LNCaP clone FGC (cell line): ENCODE data around the gene LRRC8E.

Experiments
- DNase-seq: peaks from one replicate; pipeline ENCODE4 v3.0.0-alpha.2; 2011; ENCODE audit warnings: low read depth
- H3K4me3 ChIP-seq: 2 replicates; pipeline ENCODE4 v1.5.1; 2011; ENCODE audit warnings: mild to moderate bottlenecking, low read depth, low read length, control low read depth
- CTCF ChIP-seq: IDR thresholded peaks from 2 replicates; pipeline ENCODE4 v1.5.1; 2012; ENCODE audit warnings: mild to moderate bottlenecking; ENCODE audit not compliant: control insufficient read depth, insufficient read depth; ENCODE audit errors: extremely low read depth

LRRC8E gene

DNA sequence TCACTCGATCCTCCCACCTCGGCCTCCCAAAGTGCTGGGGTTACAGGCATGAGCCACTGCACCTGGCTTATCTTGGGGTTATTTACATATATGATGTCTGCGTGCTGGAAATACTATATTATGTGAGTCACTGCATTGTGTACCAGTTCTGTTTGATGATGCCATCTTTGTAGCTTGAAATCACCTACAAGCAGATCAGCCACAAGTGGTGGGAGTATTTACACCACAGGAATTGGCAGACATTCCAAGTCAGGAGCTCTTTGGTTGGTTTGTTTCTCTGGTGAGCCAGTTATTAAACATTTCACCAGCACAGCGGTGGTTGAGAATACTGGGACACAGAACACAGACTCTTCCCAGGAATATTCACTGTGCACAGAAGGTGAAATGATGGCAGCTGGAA, 59.6 kb downstream of the LRRC8E start:
- no peak overlapping the region for H3K4me3 ChIP-seq
- DNase-seq = no peak
- no peak for TF ChIP-seq CTCF
